Endothelial cell of umbilical vein (primary cell): ENCODE results near the gene GRK5. TPM values are rescaled to one million over a fixed set of nuclear protein-coding genes. Genes with fewer than 3 reads are reported as not detected.

ENCODE experiments used
- BruUV-seq: library from RNA; stranded (reverse); fragments of 400-500 nt; replicated peaks from 2 replicates; lab custom pipeline; 2021; lab: Mats Ljungman, UMichigan
- CTCF ChIA-PET: fragments of 300-600, 350-600 bp; sonication (Branson Sonifier 250); formaldehyde crosslinking; loops from one replicate; lab custom pipeline; 2021; ENCODE audit warnings: antibody characterized with exemption, inconsistent platforms; lab: Charles Lee
- POLR2A ChIA-PET: fragments of 300-600, 350-600 bp; sonication (Branson Sonifier 250); formaldehyde crosslinking; loops from one replicate; lab custom pipeline; 2021; ENCODE audit warnings: antibody characterized with exemption, inconsistent platforms; lab: Charles Lee
- DNase-seq: peaks from one replicate; pipeline ENCODE4 v3.0.0-alpha.2; 2011; ENCODE audit warnings: low read depth, low spot score
- FAIRE-seq: peaks from 2 replicates; lab custom pipeline; 2011; peaks lifted over from hg19 to GRCh38; lab: Jason Lieb, UNC
- H2AFZ ChIP-seq: 2 replicates; pipeline ENCODE4 v1.6.0; 2012; ENCODE audit warnings: low read depth, low read length, control low read depth, inconsistent platforms
- H3K27ac ChIP-seq: 2 replicates; pipeline ENCODE4 v1.5.1; 2011; ENCODE audit warnings: low read depth, mild to moderate bottlenecking, control low read depth, low read length, moderate library complexity; ENCODE audit not compliant: insufficient read depth
- H3K27me3 ChIP-seq, 2 experiments: 2 replicates each; pipeline versions ENCODE4 v1.6.0 to v1.6.1; 2011; ENCODE audit warnings: low read length in 2 of 2, mixed read lengths in 1 of 2; ENCODE audit not compliant: control insufficient read depth in 2 of 2, insufficient read depth in 2 of 2
- H3K36me3 ChIP-seq, 2 experiments: 2 replicates in 1 of 2; 3 replicates in 1 of 2; pipeline ENCODE4 v1.5.1; 2011; ENCODE audit warnings: low read length in 2 of 2, mild to moderate bottlenecking in 1 of 2, moderate library complexity in 1 of 2; ENCODE audit not compliant: control insufficient read depth in 2 of 2, insufficient read depth in 2 of 2; ENCODE audit errors: extremely low read depth in 1 of 2
- H3K4me1 ChIP-seq: 3 replicates; pipeline ENCODE4 v1.5.1; 2011; ENCODE audit warnings: mild to moderate bottlenecking, low read length; ENCODE audit not compliant: control insufficient read depth, insufficient read depth; ENCODE audit errors: extremely low read depth
- H3K4me2 ChIP-seq: 2 replicates; pipeline ENCODE4 v1.6.1; 2011; ENCODE audit warnings: low read length, control low read depth, mixed read lengths; ENCODE audit not compliant: insufficient read depth
- H3K4me3 ChIP-seq, 3 experiments: fragments of 200-600 bp in 1 of 3; sonication (generic), shearing (Covaris generic) in 1 of 3; replicated peaks in 1 of 3; 2 replicates each; pipeline ENCODE4 v1.5.1; 2011 to 2016; ENCODE audit warnings: control low read depth in 3 of 3, low read length in 3 of 3, mild to moderate bottlenecking in 2 of 3, inconsistent platforms in 1 of 3, low read depth in 1 of 3, moderate library complexity in 1 of 3; ENCODE audit not compliant: insufficient read depth in 1 of 3
- H3K79me2 ChIP-seq: 2 replicates; pipeline ENCODE4 v1.6.0; 2012; ENCODE audit warnings: low read length, inconsistent platforms; ENCODE audit not compliant: control insufficient read depth, insufficient read depth
- H3K9ac ChIP-seq: replicated peaks from 2 replicates; pipeline ENCODE3; 2011; ENCODE audit warnings: low read length, control low read depth; ENCODE audit not compliant: insufficient read depth; ENCODE audit errors: extremely low read depth
- H3K9me1 ChIP-seq: replicated peaks from 3 replicates; pipeline ENCODE4 v1.6.0; 2011; ENCODE audit warnings: mild to moderate bottlenecking, low read length; ENCODE audit not compliant: control insufficient read depth, insufficient read depth; ENCODE audit errors: extremely low read depth
- H3K9me3 ChIP-seq: replicated peaks from 2 replicates; pipeline ENCODE4 v1.5.1; 2012; ENCODE audit warnings: low read length, inconsistent platforms; ENCODE audit not compliant: control insufficient read depth, insufficient read depth
- H4K20me1 ChIP-seq: replicated peaks from 2 replicates; pipeline ENCODE3; 2011; ENCODE audit warnings: mild to moderate bottlenecking, low read length; ENCODE audit not compliant: control insufficient read depth, insufficient read depth; ENCODE audit errors: extremely low read depth
- EZH2 ChIP-seq: IDR thresholded peaks from 2 replicates; pipeline ENCODE4 v1.6.1; 2012; ENCODE audit warnings: borderline replicate concordance, low read depth, mild to moderate bottlenecking, moderate library complexity, low read length, inconsistent platforms; ENCODE audit not compliant: severe bottlenecking
- FOS ChIP-seq: IDR thresholded peaks from 2 replicates; pipeline ENCODE4 v1.6.1; 2011; ENCODE audit warnings: mild to moderate bottlenecking, low read length, moderate library complexity, borderline replicate concordance; ENCODE audit not compliant: insufficient read depth
- GATA2 ChIP-seq: IDR thresholded peaks from 2 replicates; pipeline ENCODE4 v1.7.0; 2011; ENCODE audit warnings: low read depth, mild to moderate bottlenecking, moderate library complexity, mixed read lengths, low read length; ENCODE audit not compliant: insufficient read length, insufficient read depth
- JUN ChIP-seq: IDR thresholded peaks from 2 replicates; pipeline ENCODE4 v1.6.1; 2011; ENCODE audit warnings: borderline replicate concordance, low read depth; ENCODE audit not compliant: insufficient read length, insufficient read depth
- MYC ChIP-seq: IDR thresholded peaks from one replicate; pipeline ENCODE4 v1.6.1; 2011; ENCODE audit warnings: mild to moderate bottlenecking, low read depth, low read length
- POLR2A ChIP-seq: IDR thresholded peaks from 2 replicates; pipeline ENCODE4 v1.6.1; 2012; ENCODE audit warnings: low read depth, mild to moderate bottlenecking, control low read depth, low read length
- POLR2AphosphoS5 ChIP-seq: IDR thresholded peaks from 2 replicates; pipeline ENCODE4 v1.6.1; 2012; ENCODE audit warnings: low read depth, mild to moderate bottlenecking, control low read depth, low read length, moderate library complexity; ENCODE audit not compliant: insufficient read depth
- dilution Hi-C: fragments of 300-500 bp; cut with MboI; formaldehyde crosslinking; loops from one replicate; pipeline ENCODE4 v1.15.0; 2019; ENCODE audit warnings: low sequenced_read_pairs; ENCODE audit not compliant: extremely low pct_ligation_motif_present
- intact Hi-C: fragments of 100-400 bp; cut with micrococcal nuclease; formaldehyde crosslinking; loops from one replicate; pipeline ENCODE4 v1.10.0; 2022
- polyA plus RNA-seq, 4 experiments: library from polyadenylated mRNA; depleted of rRNA in 3 of 4; stranded (reverse) in 3 of 4; unstranded in 1 of 4; fragments of >200 nt; gene quantifications; 2 replicates each; pipeline versions ENCODE4 v1.2.1 to v1.2.3, GENCODE V29; 2011 to 2012; ENCODE audit warnings: missing spikeins in 1 of 4
- total RNA-seq: library from RNA; stranded (reverse); gene quantifications from 2 replicates; pipeline ENCODE4 v1.2.3, GENCODE V29; 2021
- TF ChIP-seq, protein P1 (sequence below), 2 donors: IDR thresholded peaks; 1 replicate in 1 of 2; 2 replicates in 1 of 2; pipeline ENCODE4 v1.5.1; 2011; ENCODE audit warnings: low read length in 2 of 2, mild to moderate bottlenecking in 2 of 2, moderate library complexity in 2 of 2, control low read depth in 1 of 2, inconsistent platforms in 1 of 2, low read depth in 1 of 2; ENCODE audit not compliant: insufficient read depth in 1 of 2; ENCODE audit errors: extremely low read depth in 1 of 2
- TF ChIP-seq, protein P2 (sequence below): IDR thresholded peaks from 2 replicates; pipeline ENCODE4 v1.6.1; 2011; ENCODE audit not compliant: insufficient read depth, insufficient read length

GRK5 gene
- total and polyA plus RNA-seq, 2 donors (not counting 3 experiments of a cell fraction or from before 2014, with no cell fraction given) = 13.1 to 29.5 TPM

DNA sequence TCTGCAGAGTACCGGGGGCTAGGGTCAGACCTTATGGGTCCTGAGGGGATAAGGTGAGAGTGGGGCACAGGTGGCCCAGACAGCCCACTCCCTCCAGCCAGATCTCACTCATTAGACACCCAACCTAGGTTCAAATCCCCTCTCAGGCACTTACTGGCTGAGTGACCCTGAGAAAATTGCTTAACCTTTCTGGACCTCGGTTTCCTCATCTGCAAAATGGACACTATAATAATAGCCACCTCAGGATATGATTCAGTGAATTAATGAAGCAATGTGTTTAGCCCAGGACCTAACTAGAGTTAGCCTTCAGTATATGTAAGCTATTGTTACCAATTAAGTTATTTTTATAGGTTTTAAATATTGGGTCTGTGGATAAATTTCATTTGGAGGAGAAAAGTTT, 212.6 kb downstream of the GRK5 start:
- no peak overlapping the region for H2AFZ ChIP-seq
- no peaks in the 10 kb centered on the region for H4K20me1 ChIP-seq
- no peak overlapping the region for H3K4me2 ChIP-seq
- H3K9me1 ChIP-seq = no peaks in the 10 kb centered on the region
- DNase-seq (no peak), FAIRE-seq (no peak)
- H3K9ac ChIP-seq = no peak overlapping the region
- H3K9me3 ChIP-seq = no peaks in the 10 kb centered on the region
- no peak overlapping the region for H3K27ac ChIP-seq
- H3K4me3 ChIP-seq = no peak overlapping the region
- BruUV-seq = no TSS peak
- no peaks in the 10 kb centered on the region for H3K4me1 ChIP-seq
- dilution Hi-C loops = no loop called here
- ChIA-PET CTCF (interaction anchor here (1.6 to 6.4 kb wide), 4 partner anchors 25 to 221 kb away, joined by 5 to 98 read pairs (median 44); partner anchors contain the start of gene GRK5), POLR2A (no interaction called here)
- no peaks in the 10 kb centered on the region for H3K27me3 ChIP-seq
- intact Hi-C loops = no loop called here
- TF ChIP-seq FOS (no peak), MYC (no peak), EZH2 (no peak), JUN (no peak), POLR2A (no peak), GATA2 (no peak), POLR2AphosphoS5 (no peak)
- TF ChIP-seq, protein P1, sequence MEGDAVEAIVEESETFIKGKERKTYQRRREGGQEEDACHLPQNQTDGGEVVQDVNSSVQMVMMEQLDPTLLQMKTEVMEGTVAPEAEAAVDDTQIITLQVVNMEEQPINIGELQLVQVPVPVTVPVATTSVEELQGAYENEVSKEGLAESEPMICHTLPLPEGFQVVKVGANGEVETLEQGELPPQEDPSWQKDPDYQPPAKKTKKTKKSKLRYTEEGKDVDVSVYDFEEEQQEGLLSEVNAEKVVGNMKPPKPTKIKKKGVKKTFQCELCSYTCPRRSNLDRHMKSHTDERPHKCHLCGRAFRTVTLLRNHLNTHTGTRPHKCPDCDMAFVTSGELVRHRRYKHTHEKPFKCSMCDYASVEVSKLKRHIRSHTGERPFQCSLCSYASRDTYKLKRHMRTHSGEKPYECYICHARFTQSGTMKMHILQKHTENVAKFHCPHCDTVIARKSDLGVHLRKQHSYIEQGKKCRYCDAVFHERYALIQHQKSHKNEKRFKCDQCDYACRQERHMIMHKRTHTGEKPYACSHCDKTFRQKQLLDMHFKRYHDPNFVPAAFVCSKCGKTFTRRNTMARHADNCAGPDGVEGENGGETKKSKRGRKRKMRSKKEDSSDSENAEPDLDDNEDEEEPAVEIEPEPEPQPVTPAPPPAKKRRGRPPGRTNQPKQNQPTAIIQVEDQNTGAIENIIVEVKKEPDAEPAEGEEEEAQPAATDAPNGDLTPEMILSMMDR (IDR thresholded peaks at IDR 0.05; ENCODE audit: extremely low read depth in 1 of 2, insufficient read depth in 1 of 2, low read depth in 1 of 2, low read length in 2 of 2) = no peak
- TF ChIP-seq, protein P2, sequence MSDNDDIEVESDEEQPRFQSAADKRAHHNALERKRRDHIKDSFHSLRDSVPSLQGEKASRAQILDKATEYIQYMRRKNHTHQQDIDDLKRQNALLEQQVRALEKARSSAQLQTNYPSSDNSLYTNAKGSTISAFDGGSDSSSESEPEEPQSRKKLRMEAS = no peak
- H3K36me3 ChIP-seq = peaks cover 0 to 6% of the 10 kb centered on the region in 2 experiments
- no peaks in the 10 kb centered on the region for H3K79me2 ChIP-seq
